ENCODE results near the gene USP6.

Gene USP6

DNA sequence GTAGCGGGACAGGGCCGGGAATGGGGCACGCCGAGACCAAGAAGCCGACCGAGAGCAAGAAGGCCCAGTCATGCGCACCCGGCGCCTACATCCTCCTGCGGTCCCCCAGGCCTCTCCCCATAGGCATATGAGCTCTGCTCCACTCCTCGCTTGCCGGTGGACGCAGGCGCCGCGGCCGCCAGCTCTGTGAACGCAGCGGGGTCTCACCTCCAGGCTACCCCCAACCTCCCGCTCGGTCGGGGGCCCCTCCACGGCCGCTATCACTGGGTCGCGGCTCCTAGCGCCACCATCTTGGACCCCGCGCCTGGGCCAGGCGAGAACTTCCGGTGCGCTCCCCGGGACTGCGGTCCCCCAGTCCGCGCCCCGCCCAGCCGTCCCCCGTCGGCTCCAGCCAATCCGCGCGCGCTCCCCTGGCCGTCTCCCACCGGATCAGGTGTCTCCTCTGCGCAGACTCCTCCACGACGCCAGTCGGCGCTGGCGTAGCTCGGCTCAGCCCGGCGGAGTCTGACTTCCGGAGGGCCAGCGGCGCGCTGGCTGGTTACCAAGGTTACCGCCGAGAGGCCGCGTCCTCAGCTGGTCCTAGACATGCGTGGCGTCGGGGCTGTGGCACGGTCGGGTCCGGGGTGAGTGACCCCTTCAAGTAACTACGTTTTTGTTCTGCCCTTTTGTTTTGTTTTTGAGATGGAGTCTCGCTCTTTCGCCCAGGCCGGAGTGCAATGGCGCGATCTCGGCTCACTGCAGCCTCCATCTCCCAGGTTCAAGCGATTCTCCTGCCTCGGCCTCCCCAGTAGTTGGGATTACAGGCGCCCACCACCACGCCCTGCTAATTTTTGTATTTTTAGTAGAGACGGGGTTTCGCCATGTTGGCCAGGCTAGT lies 75.9 kb downstream of the USP6 start, which contains the start of gene ZNF594:
ZNF594 (minus strand) TSS at position 328 of the 877 bp plus-strand sequence. CDS start 7,612 bp downstream, outside the sequence.
- Mint-ChIP-seq H3K36me3 (ENCODE audit: low read depth) (peaks cover 63% of the 10 kb centered on the region), H3K27ac (peak within 1 kb of the TSS; percentile 80 to 92 (median 89)), H3K27me3 (ENCODE audit: low read depth) (no peaks in the 10 kb centered on the region), H3K4me3 (peak within 1 kb of the TSS; percentile 96 to 98 (median 97)), H3K4me1 (peaks cover 18% of the 10 kb centered on the region), H3K9me3 (peaks cover 45% of the 10 kb centered on the region)
- TF ChIP-seq, protein P1, sequence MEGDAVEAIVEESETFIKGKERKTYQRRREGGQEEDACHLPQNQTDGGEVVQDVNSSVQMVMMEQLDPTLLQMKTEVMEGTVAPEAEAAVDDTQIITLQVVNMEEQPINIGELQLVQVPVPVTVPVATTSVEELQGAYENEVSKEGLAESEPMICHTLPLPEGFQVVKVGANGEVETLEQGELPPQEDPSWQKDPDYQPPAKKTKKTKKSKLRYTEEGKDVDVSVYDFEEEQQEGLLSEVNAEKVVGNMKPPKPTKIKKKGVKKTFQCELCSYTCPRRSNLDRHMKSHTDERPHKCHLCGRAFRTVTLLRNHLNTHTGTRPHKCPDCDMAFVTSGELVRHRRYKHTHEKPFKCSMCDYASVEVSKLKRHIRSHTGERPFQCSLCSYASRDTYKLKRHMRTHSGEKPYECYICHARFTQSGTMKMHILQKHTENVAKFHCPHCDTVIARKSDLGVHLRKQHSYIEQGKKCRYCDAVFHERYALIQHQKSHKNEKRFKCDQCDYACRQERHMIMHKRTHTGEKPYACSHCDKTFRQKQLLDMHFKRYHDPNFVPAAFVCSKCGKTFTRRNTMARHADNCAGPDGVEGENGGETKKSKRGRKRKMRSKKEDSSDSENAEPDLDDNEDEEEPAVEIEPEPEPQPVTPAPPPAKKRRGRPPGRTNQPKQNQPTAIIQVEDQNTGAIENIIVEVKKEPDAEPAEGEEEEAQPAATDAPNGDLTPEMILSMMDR (IDR thresholded peaks at IDR 0.05; ENCODE audit: unreplicated experiment in 3 of 3) = peak; percentile 76 to 89 (median 83)

DNA sequence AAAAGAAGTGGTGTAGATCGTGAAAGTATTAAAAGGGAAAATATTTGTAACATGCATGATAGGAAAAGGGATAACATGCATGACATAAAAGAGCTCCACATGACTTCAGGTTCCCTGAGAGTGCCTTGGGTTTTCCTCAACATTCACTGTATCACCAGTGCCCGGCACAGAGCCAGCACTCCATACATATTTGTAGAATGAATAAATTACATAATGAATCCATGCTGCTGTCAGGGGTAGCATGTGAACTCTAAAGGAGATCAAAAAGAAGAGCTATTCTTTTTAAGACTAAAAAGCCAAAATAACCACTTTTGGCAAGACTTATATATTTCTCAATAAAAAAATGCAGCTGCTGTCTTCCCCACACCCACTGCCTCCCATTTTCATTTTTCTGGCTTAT lies 78.5 kb downstream of the USP6 start:
- peak overlapping the region in 1 of 3 experiments; percentile 30 for H3K4me3 Mint-ChIP-seq
- H3K9me3 Mint-ChIP-seq = peaks cover 29% of the 10 kb centered on the region
- peaks cover 18% of the 10 kb centered on the region for H3K4me1 Mint-ChIP-seq
- no peak overlapping the region for H3K27ac Mint-ChIP-seq
- TF ChIP-seq, protein P1 (IDR thresholded peaks at IDR 0.05; ENCODE audit: unreplicated experiment in 3 of 3) = no peak
- peaks cover 42% of the 10 kb centered on the region for H3K36me3 Mint-ChIP-seq (ENCODE audit: low read depth)
- H3K27me3 Mint-ChIP-seq (ENCODE audit: low read depth) = no peaks in the 10 kb centered on the region

DNA sequence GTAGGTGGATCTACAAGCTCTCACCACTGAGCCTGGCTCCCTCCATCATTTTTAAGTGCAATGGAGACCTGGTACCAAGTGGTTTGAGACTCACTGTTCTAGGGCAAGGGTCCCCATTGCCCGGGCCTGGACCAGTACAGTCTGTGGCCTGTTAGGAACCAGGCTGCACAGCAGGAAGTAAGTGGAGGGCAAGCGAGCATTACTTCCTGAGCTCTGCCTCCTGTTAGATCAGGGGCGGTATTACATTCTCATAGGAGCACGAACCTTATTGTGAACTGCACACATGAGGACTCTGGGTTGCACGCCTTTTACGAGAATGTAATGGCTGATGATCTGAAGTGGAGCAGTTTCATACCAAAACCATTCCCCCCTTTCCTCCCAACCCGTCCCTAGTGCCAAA lies 82.6 kb downstream of the USP6 start:
- Mint-ChIP-seq H3K27ac (no peak overlapping the region), H3K36me3 (ENCODE audit: low read depth) (peaks cover 15% of the 10 kb centered on the region), H3K9me3 (no peaks in the 10 kb centered on the region), H3K4me1 (no peaks in the 10 kb centered on the region), H3K4me3 (no peak overlapping the region), H3K27me3 (ENCODE audit: low read depth) (no peaks in the 10 kb centered on the region)
- TF ChIP-seq, protein P1 (IDR thresholded peaks at IDR 0.05; ENCODE audit: unreplicated experiment in 3 of 3) = no peak

DNA sequence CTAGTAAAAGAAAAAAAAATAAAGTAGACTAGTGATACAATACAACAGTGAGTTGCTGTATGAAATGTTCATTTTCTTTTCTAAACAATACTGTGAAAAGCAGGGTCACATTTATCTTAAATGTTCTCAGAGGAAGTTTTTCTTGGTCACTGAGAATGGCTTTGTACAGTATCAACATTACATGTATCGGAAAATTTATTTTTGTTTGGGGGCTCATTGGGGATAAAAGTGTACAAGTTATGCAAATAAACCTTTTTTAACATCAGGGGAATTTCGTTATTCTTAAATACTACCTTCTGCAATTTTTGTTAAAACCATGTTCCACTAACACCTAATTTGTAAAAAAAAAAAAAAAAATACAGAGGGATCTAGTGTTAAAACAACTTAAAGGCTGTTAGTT lies 84.5 kb downstream of the USP6 start:
- H3K27ac Mint-ChIP-seq = no peak overlapping the region
- peaks cover 7% of the 10 kb centered on the region for H3K9me3 Mint-ChIP-seq
- TF ChIP-seq, protein P1 (IDR thresholded peaks at IDR 0.05; ENCODE audit: unreplicated experiment in 3 of 3) = no peak
- no peak overlapping the region for H3K4me3 Mint-ChIP-seq
- peaks cover 20% of the 10 kb centered on the region for H3K36me3 Mint-ChIP-seq (ENCODE audit: low read depth)
- H3K27me3 Mint-ChIP-seq (ENCODE audit: low read depth) = no peaks in the 10 kb centered on the region
- no peaks in the 10 kb centered on the region for H3K4me1 Mint-ChIP-seq

DNA sequence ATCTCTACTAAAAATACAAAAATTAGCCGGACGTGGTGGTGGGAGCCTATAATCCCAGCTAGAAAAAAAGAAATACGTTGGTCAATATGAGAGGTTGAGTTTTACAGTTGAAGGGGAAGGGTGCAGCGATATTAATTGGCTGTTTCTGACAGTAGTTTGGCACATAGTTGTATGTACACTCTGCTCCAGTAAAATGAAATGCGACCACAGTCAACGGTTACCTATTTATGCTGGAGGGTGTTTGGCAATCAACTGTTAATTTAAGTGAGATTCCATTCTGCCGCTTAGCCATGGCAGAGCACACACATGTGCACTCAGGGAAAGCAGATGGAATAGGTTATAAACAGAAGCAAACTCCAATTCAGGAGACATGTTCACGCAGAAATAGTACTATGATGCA lies 85.2 kb downstream of the USP6 start:
- H3K36me3 Mint-ChIP-seq (ENCODE audit: low read depth) = peaks cover 16% of the 10 kb centered on the region
- no peaks in the 10 kb centered on the region for H3K27me3 Mint-ChIP-seq (ENCODE audit: low read depth)
- TF ChIP-seq, protein P1 (IDR thresholded peaks at IDR 0.05; ENCODE audit: unreplicated experiment in 3 of 3) = no peak
- H3K9me3 Mint-ChIP-seq = peaks cover 7% of the 10 kb centered on the region
- no peaks in the 10 kb centered on the region for H3K4me1 Mint-ChIP-seq
- H3K27ac Mint-ChIP-seq = no peak overlapping the region
- H3K4me3 Mint-ChIP-seq = no peak overlapping the region
